H1 (cell line): ENCODE results near the gene GNS. TPM values are rescaled to one million over a fixed set of nuclear protein-coding genes. Genes with fewer than 3 reads are reported as not detected.

ENCODE experiments used
- CTCF ChIA-PET: fragments of 300-600 bp; sonication (Branson Sonifier 250); formaldehyde crosslinking; loops from one replicate; lab custom pipeline; 2021; ENCODE audit not compliant: partially characterized antibody; lab: Charles Lee
- POLR2A ChIA-PET: fragments of 300-600 bp; sonication (Branson Sonifier 250); formaldehyde crosslinking; loops from one replicate; lab custom pipeline; 2021; ENCODE audit warnings: inconsistent platforms; ENCODE audit not compliant: partially characterized antibody; lab: Charles Lee
- DNase-seq, 2 experiments: peaks; one replicate each; pipeline versions ENCODE4 v3.0.0 to v3.0.0-alpha.2; 2010 to 2022; ENCODE audit warnings: low spot score in 2 of 2, low read depth in 1 of 2, mixed read lengths in 1 of 2
- FAIRE-seq: peaks from 2 replicates; lab custom pipeline; 2011; peaks lifted over from hg19 to GRCh38; lab: Jason Lieb, UNC
- H2AFZ ChIP-seq: 2 replicates; pipeline ENCODE4 v1.8.1; 2012; ENCODE audit warnings: low read length, inconsistent platforms
- H2AK5ac ChIP-seq: 2 replicates; pipeline ENCODE4 v1.6.1; 2013; ENCODE audit warnings: low read depth, low read length
- H2BK120ac ChIP-seq: replicated peaks from 2 replicates; pipeline ENCODE3; 2013; ENCODE audit warnings: low read depth, low read length, inconsistent platforms
- H2BK12ac ChIP-seq: 2 replicates; pipeline ENCODE4 v1.6.1; 2013; ENCODE audit warnings: low read depth, low read length
- H2BK15ac ChIP-seq: 2 replicates; pipeline ENCODE4 v1.6.1; 2013; ENCODE audit warnings: low read length
- H2BK20ac ChIP-seq: 2 replicates; pipeline ENCODE4 v1.6.1; 2013; ENCODE audit warnings: low read length
- H2BK5ac ChIP-seq: 2 replicates; pipeline ENCODE4 v1.6.1; 2013; ENCODE audit warnings: low read depth, low read length
- H3K14ac ChIP-seq: 2 replicates; pipeline ENCODE4 v1.6.1; 2013; ENCODE audit warnings: inconsistent platforms; ENCODE audit not compliant: insufficient read length
- H3K18ac ChIP-seq: 2 replicates; pipeline ENCODE4 v1.6.1; 2013; ENCODE audit warnings: low read length; ENCODE audit errors: extremely low read depth
- H3K23ac ChIP-seq: 2 replicates; pipeline ENCODE4 v1.6.1; 2013; ENCODE audit warnings: inconsistent platforms; ENCODE audit not compliant: insufficient read length
- H3K23me2 ChIP-seq: 2 replicates; pipeline ENCODE4 v1.6.1; 2013; ENCODE audit warnings: low read depth, low read length
- H3K27ac ChIP-seq: 2 replicates; pipeline ENCODE4 v1.6.1; 2011; ENCODE audit warnings: low read depth, low read length, inconsistent platforms
- H3K27me3 ChIP-seq, 4 experiments: replicated peaks in 1 of 4; 1 replicate in 1 of 4; 2 replicates in 3 of 4; pipeline versions ENCODE4 v1.6.1 to v1.8.1; 2011 to 2013; ENCODE audit warnings: low read length in 3 of 4, mild to moderate bottlenecking in 3 of 4, inconsistent platforms in 2 of 4, mixed read lengths in 2 of 4, moderate library complexity in 1 of 4; ENCODE audit not compliant: control insufficient read depth in 3 of 4, insufficient read depth in 3 of 4; ENCODE audit errors: extremely low read depth in 1 of 4
- H3K36me3 ChIP-seq, 4 experiments: 2 replicates each; pipeline versions ENCODE4 v1.6.1 to v1.8.1; 2011 to 2013; ENCODE audit warnings: mild to moderate bottlenecking in 4 of 4, low read length in 3 of 4, moderate library complexity in 2 of 4, control low read depth in 1 of 4, inconsistent platforms in 1 of 4; ENCODE audit not compliant: insufficient read depth in 4 of 4, control insufficient read depth in 2 of 4
- H3K4ac ChIP-seq: replicated peaks from 2 replicates; pipeline ENCODE3; 2013; ENCODE audit warnings: low read length, low read depth, mixed read lengths, inconsistent platforms; ENCODE audit not compliant: insufficient read length
- H3K4me1 ChIP-seq, 4 experiments: replicated peaks in 1 of 4; 1 replicate in 1 of 4; 2 replicates in 3 of 4; pipeline versions ENCODE4 v1.6.1 to v1.8.1; 2011 to 2013; ENCODE audit warnings: low read length in 3 of 4, inconsistent platforms in 2 of 4, mixed read lengths in 1 of 4; ENCODE audit not compliant: insufficient read depth in 4 of 4, control insufficient read depth in 3 of 4
- H3K4me2 ChIP-seq, 2 experiments: 2 replicates each; pipeline versions ENCODE4 v1.6.1 to v1.8.1; 2011 to 2013; ENCODE audit warnings: low read depth in 2 of 2, low read length in 2 of 2, control low read depth in 1 of 2, inconsistent platforms in 1 of 2, mild to moderate bottlenecking in 1 of 2; ENCODE audit not compliant: insufficient read depth in 1 of 2
- H3K4me3 ChIP-seq, 4 experiments: fragments of 200-600, 300-600 bp in 1 of 4; sonication (generic), shearing (Covaris generic), sonication (Bioruptor Twin) in 1 of 4; 2 replicates each; pipeline versions ENCODE4 v1.5.1 to v1.8.1; 2011 to 2016; ENCODE audit warnings: low read length in 4 of 4, low read depth in 3 of 4, control low read depth in 2 of 4, inconsistent platforms in 2 of 4, mild to moderate bottlenecking in 2 of 4, mixed read lengths in 1 of 4, moderate library complexity in 1 of 4; ENCODE audit not compliant: insufficient read depth in 2 of 4; ENCODE audit errors: extremely low read depth in 1 of 4
- H3K56ac ChIP-seq: replicated peaks from 2 replicates; pipeline ENCODE3; 2013; ENCODE audit warnings: low read depth, mild to moderate bottlenecking, mixed read lengths, low read length, inconsistent platforms; ENCODE audit not compliant: insufficient read length
- H3K79me1 ChIP-seq: 2 replicates; pipeline ENCODE4 v1.6.1; 2013; ENCODE audit warnings: low read depth, low read length, control low read depth
- H3K79me2 ChIP-seq, 2 experiments: 2 replicates each; pipeline versions ENCODE4 v1.6.1 to v1.8.1; 2012 to 2013; ENCODE audit warnings: low read length in 2 of 2, mild to moderate bottlenecking in 2 of 2, inconsistent platforms in 1 of 2; ENCODE audit not compliant: insufficient read depth in 2 of 2, control insufficient read depth in 1 of 2
- H3K9ac ChIP-seq, 4 experiments: replicated peaks in 1 of 4; 1 replicate in 1 of 4; 2 replicates in 3 of 4; pipeline versions ENCODE4 v1.6.1 to v1.8.1; 2011 to 2013; ENCODE audit warnings: low read depth in 3 of 4, low read length in 3 of 4, control low read depth in 2 of 4, mild to moderate bottlenecking in 2 of 4, moderate library complexity in 2 of 4, inconsistent platforms in 1 of 4; ENCODE audit errors: extremely low read depth in 1 of 4
- H3K9me3 ChIP-seq, 2 experiments: 2 replicates each; pipeline versions ENCODE4 v1.6.1 to v1.8.1; 2012 to 2013; ENCODE audit warnings: mild to moderate bottlenecking in 2 of 2, moderate library complexity in 2 of 2, control low read depth in 1 of 2, inconsistent platforms in 1 of 2, low read depth in 1 of 2, low read length in 1 of 2, mixed read lengths in 1 of 2; ENCODE audit not compliant: insufficient read depth in 2 of 2
- H4K20me1 ChIP-seq, 2 experiments: replicated peaks in 1 of 2; 2 replicates each; pipeline versions ENCODE3 to v1.8.1; 2011 to 2013; ENCODE audit warnings: inconsistent platforms in 2 of 2, low read length in 2 of 2, mild to moderate bottlenecking in 1 of 2; ENCODE audit not compliant: insufficient read depth in 2 of 2, control insufficient read depth in 1 of 2
- H4K5ac ChIP-seq: 2 replicates; pipeline ENCODE4 v1.6.1; 2013; ENCODE audit warnings: low read length, low read depth, mixed read lengths, inconsistent platforms; ENCODE audit not compliant: insufficient read length
- H4K8ac ChIP-seq: 2 replicates; pipeline ENCODE4 v1.8.0; 2013; ENCODE audit warnings: mild to moderate bottlenecking, moderate library complexity, low read length, inconsistent platforms; ENCODE audit not compliant: insufficient read depth; ENCODE audit errors: extremely low read depth
- H4K91ac ChIP-seq: replicated peaks from 2 replicates; pipeline ENCODE3; 2013; ENCODE audit warnings: low read length, mixed read lengths, inconsistent platforms; ENCODE audit not compliant: insufficient read length
- BACH1 ChIP-seq: IDR thresholded peaks from 2 replicates; pipeline ENCODE4 v1.6.1; 2012; ENCODE audit warnings: low read length, improper control_type of control experiment
- CHD2 ChIP-seq: IDR thresholded peaks from 2 replicates; pipeline ENCODE4 v1.6.1; 2012; ENCODE audit warnings: low read length, improper control_type of control experiment
- KDM5A ChIP-seq: fragments of 200-600 bp; IDR thresholded peaks from 2 replicates; pipeline ENCODE4 v1.7.1; 2012; ENCODE audit warnings: mild to moderate bottlenecking, low read length, inconsistent platforms, mixed read lengths
- MAFK ChIP-seq: IDR thresholded peaks from 2 replicates; pipeline ENCODE4 v1.6.1; 2012; ENCODE audit warnings: low read depth, mild to moderate bottlenecking, improper control_type of control experiment, low read length
- PHF8 ChIP-seq: fragments of 200-600 bp; sonication (generic); conservative IDR thresholded peaks from 2 replicates; pipeline ENCODE4 v1.7.1; 2012; ENCODE audit warnings: low read depth, mild to moderate bottlenecking, inconsistent platforms, low read length, moderate library complexity
- RAD21 ChIP-seq, 2 experiments: IDR thresholded peaks in 1 of 2; conservative IDR thresholded peaks in 1 of 2; 2 replicates each; pipeline ENCODE4 v1.6.1; 2011; ENCODE audit warnings: low read depth in 2 of 2, low read length in 2 of 2, improper control_type of control experiment in 1 of 2, inconsistent platforms in 1 of 2, mild to moderate bottlenecking in 1 of 2, moderate library complexity in 1 of 2
- SRF ChIP-seq: IDR thresholded peaks from 2 replicates; pipeline ENCODE4 v1.6.1; 2011; ENCODE audit warnings: mild to moderate bottlenecking, low read depth, low read length, moderate library complexity
- SUZ12 ChIP-seq: fragments of 200-600 bp; sonication (generic); IDR thresholded peaks from 2 replicates; pipeline ENCODE4 v1.6.1; 2012; ENCODE audit warnings: mild to moderate bottlenecking, inconsistent platforms, low read length, moderate library complexity, mixed read lengths
- WGBS, 2 experiments: shearing (Covaris generic) in 1 of 2; methylation state at CpG; one replicate each; pipeline versions ENCODE4 v1.1.6 to v1.1.7; 2013 to 2015; ENCODE audit warnings: low lambda C conversion rate in 2 of 2, mixed read lengths in 2 of 2, inconsistent platforms in 1 of 2, low coverage in 1 of 2, missing lambda C conversion rate in 1 of 2; ENCODE audit not compliant: insufficient replicate concordance in 2 of 2, insufficient coverage in 1 of 2, insufficient read length in 1 of 2; ENCODE audit errors: extremely low coverage in 1 of 2, missing lambda C conversion rate in 1 of 2; 5-methylcytosine and 5-hydroxymethylcytosine counted together
- polyA plus RNA-seq, 7 experiments: library from polyadenylated mRNA; depleted of rRNA in 3 of 7; stranded (reverse) in 5 of 7; unstranded in 2 of 7; fragments of >200 nt in 5 of 7; fragments of 200-250 nt in 2 of 7; gene quantifications; 1 replicate in 5 of 7; 2 replicates in 1 of 7; 4 replicates in 1 of 7; pipeline versions ENCODE4 v1.2.1 to v1.2.3, GENCODE V29; 2011 to 2013; ENCODE audit warnings: missing spikeins in 2 of 7, mixed read lengths in 2 of 7
- total RNA-seq: library from RNA; stranded (reverse); fragmentation: NEBNext Ultra II Directional; extraction: Animal tissue kit (Norgen Biotek cat#: 25700); gene quantifications from 2 replicates; pipeline ENCODE4 v1.2.1, GENCODE V29; 2021
- TF ChIP-seq, protein P1 (sequence below), 3 experiments: IDR thresholded peaks; 1 replicate in 2 of 3; 2 replicates in 1 of 3; pipeline versions ENCODE4 v1.5.1 to v1.6.1; 2011; ENCODE audit warnings: low read length in 3 of 3, mild to moderate bottlenecking in 3 of 3, inconsistent platforms in 2 of 3, low read depth in 1 of 3, moderate library complexity in 1 of 3; ENCODE audit not compliant: insufficient read depth in 1 of 3; ENCODE audit errors: control extremely low read depth in 1 of 3
- TF ChIP-seq, protein P2 (sequence below): IDR thresholded peaks from 2 replicates; pipeline ENCODE4 v1.6.1; 2011; ENCODE audit warnings: low read length, improper control_type of control experiment

Gene GNS
- total and polyA plus RNA-seq, 2 of the 8 experiments (the other 6 are each of a cell fraction or from before 2014, with no cell fraction given), result 16.0 to 28.5 TPM

DNA sequence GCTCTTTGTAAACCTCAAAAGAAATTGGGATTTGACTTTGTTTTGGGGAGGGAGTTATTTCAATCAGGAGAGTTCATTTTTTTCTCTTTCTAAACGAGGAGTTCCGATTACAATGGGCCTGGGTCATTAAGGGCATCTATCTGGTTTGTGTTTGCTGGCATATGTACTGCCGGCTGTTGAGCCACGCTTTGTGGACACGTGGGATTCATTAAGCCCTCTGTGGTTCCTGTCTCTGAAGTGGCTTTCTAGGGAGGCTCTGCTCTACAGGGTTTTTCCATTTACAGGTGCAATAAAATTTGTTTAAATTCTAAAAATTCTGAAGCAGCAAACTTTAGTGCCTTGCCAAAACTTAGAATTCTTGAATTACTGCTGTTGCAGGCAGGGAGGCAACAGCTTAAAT, 57.9 kb downstream of the GNS start:
- Histone ChIP-seq H3K36me3 (peaks cover 0 to 3% (median 0%) of the 10 kb centered on the region in 4 experiments; a peak in 1 of 8 replicates), H3K27me3 (no peaks in the 10 kb centered on the region), H3K23ac (no peak overlapping the region), H3K4me3 (no peak overlapping the region), H3K27ac (no peak overlapping the region), H3K79me2 (0 out of 4 replicates have a peak, but pooled peaks cover 0 to 4% of the 10 kb centered on the region in 2 experiments), H3K79me1 (no peaks in the 10 kb centered on the region), H4K8ac (no peak overlapping the region), H4K91ac (no peak overlapping the region), H2BK12ac (no peak overlapping the region), H2BK120ac (no peak overlapping the region), H2BK20ac (no peak overlapping the region), H2AK5ac (no peak overlapping the region), H4K20me1 (peaks cover 0 to 2% of the 10 kb centered on the region in 2 experiments), H3K18ac (no peak overlapping the region), H3K9me3 (no peaks in the 10 kb centered on the region), H4K5ac (no peak overlapping the region), H3K23me2 (no peaks in the 10 kb centered on the region), H3K4me1 (no peaks in the 10 kb centered on the region), H3K4me2 (no peak overlapping the region), H3K56ac (no peak overlapping the region), H2BK5ac (no peak overlapping the region), H3K14ac (no peak overlapping the region), H3K4ac (no peak overlapping the region), H3K9ac (no peak overlapping the region), H2AFZ (no peak overlapping the region), H2BK15ac (no peak overlapping the region)
- FAIRE-seq (no peak), DNase-seq (no peak)
- POLR2A ChIA-PET, result no interaction called here
- CTCF ChIA-PET, result interaction anchor here (1.0 to 9.1 kb wide), 4 partner anchors 12 to 151 kb away, joined by 3 to 132 read pairs (median 4); no protein-coding TSS in a partner anchor
- WGBS, 2 experiments, result 89% methylated on average over 5 of the region's 5 CpGs; no CpG with 5 or more reads in 1 of the 2 experiments
- TF ChIP-seq BACH1 (no peak), SRF (no peak), PHF8 (no peak), MAFK (no peak), KDM5A (no peak), CHD2 (no peak), RAD21 (IDR thresholded peaks at IDR 0.05 in 1 of 2, conservative IDR thresholded peaks at IDR 0.05 in 1 of 2; ENCODE audit: low read depth in 2 of 2, low read length in 2 of 2) (no peak), SUZ12 (no peak)
- TF ChIP-seq, protein P1, sequence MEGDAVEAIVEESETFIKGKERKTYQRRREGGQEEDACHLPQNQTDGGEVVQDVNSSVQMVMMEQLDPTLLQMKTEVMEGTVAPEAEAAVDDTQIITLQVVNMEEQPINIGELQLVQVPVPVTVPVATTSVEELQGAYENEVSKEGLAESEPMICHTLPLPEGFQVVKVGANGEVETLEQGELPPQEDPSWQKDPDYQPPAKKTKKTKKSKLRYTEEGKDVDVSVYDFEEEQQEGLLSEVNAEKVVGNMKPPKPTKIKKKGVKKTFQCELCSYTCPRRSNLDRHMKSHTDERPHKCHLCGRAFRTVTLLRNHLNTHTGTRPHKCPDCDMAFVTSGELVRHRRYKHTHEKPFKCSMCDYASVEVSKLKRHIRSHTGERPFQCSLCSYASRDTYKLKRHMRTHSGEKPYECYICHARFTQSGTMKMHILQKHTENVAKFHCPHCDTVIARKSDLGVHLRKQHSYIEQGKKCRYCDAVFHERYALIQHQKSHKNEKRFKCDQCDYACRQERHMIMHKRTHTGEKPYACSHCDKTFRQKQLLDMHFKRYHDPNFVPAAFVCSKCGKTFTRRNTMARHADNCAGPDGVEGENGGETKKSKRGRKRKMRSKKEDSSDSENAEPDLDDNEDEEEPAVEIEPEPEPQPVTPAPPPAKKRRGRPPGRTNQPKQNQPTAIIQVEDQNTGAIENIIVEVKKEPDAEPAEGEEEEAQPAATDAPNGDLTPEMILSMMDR (IDR thresholded peaks at IDR 0.05; ENCODE audit: control extremely low read depth in 1 of 3, insufficient read depth in 1 of 3, low read depth in 1 of 3, low read length in 3 of 3), result no peak
- TF ChIP-seq, protein P2, sequence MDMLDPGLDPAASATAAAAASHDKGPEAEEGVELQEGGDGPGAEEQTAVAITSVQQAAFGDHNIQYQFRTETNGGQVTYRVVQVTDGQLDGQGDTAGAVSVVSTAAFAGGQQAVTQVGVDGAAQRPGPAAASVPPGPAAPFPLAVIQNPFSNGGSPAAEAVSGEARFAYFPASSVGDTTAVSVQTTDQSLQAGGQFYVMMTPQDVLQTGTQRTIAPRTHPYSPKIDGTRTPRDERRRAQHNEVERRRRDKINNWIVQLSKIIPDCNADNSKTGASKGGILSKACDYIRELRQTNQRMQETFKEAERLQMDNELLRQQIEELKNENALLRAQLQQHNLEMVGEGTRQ, result no peak
